ENCODE results near the gene POU2F2. TPM values are rescaled to one million over a fixed set of nuclear protein-coding genes. Genes with fewer than 3 reads are reported as not detected.

Gene POU2F2
- total and polyA plus RNA-seq, 9 of the 15 experiments (the other 6 are each of a cell fraction or from before 2014, with no cell fraction given) = 0.03 to 0.68 (median 0.14) TPM

- TF ChIP-seq HMBOX1 (IDR thresholded peaks at IDR 0.05) (0 out of 2 replicates have a peak, but pooled peaks have one; percentile 19), ZNF12 (CRISPR knock-in tag; IDR thresholded peaks at IDR 0.05) (no peak), GATA2 (CRISPR knock-in tag; IDR thresholded peaks at IDR 0.05) (no peak), ZNF740 (CRISPR knock-in tag; IDR thresholded peaks at IDR 0.05) (no peak), ZNF740 (tag; IDR thresholded peaks at IDR 0.05) (no peak), TSHZ1 (CRISPR knock-in tag; IDR thresholded peaks at IDR 0.05) (no peak), ZNF586 (CRISPR knock-in tag; conservative IDR thresholded peaks at IDR 0.05) (no peak), RBM39 (optimal IDR thresholded peaks at IDR 0.05; ENCODE audit: low read depth, low read length) (peak; percentile 89), ZNF408 (CRISPR knock-in tag; IDR thresholded peaks at IDR 0.05; ENCODE audit: low read depth) (no peak), WHSC1 (IDR thresholded peaks at IDR 0.05; ENCODE audit: low read length) (no peak), POU5F1 (IDR thresholded peaks at IDR 0.05; ENCODE audit: borderline replicate concordance, low read depth, low read length, partially characterized antibody) (no peak), TBL1XR1 (IDR thresholded peaks at IDR 0.05; ENCODE audit: low read length in 2 of 2) (0 out of 4 replicates have a peak, but pooled peaks of 1 of the 2 experiments have one; percentile 24)
These were observed 23.5 kb downstream of the POU2F2 start (continued) for GRCh38 chr19:42108527-42109389.

Data from K562 (cell line).